GM12878 (cell line): Measurements from ENCODE around the gene ADAMTSL2. TPM values are rescaled to one million over a fixed set of nuclear protein-coding genes. Genes with fewer than 3 reads are reported as not detected.

Experiments
- ATAC-seq: fragments of 200-7000 bp; cut with Tn5 transposase; 3 replicates; pipeline ENCODE4 v1.9.1; 2020; ENCODE audit warnings: mild to moderate bottlenecking, moderate library complexity
- BruUV-seq: library from RNA; stranded (reverse); fragments of 400-500 nt; replicated peaks from 2 replicates; lab custom pipeline; 2021; lab: Mats Ljungman, UMichigan
- CTCF ChIA-PET: fragments of 300-600 bp; sonication (Branson Sonifier 250); formaldehyde crosslinking; extraction: SDS; loops from one replicate; lab custom pipeline; 2021; ENCODE audit warnings: inconsistent platforms; lab: Yijun Ruan, JAX
- POLR2A ChIA-PET: fragments of 350-600 bp; formaldehyde crosslinking; extraction: SDS; loops from one replicate; lab custom pipeline; 2021; ENCODE audit warnings: inconsistent platforms; lab: Charles Lee
- RAD21 ChIA-PET: fragments of 300-600 bp; sonication (Branson Sonifier 250); formaldehyde crosslinking; loops from one replicate; lab custom pipeline; 2023; ENCODE audit warnings: antibody characterized with exemption; ENCODE audit not compliant: unreplicated experiment; lab: Charles Lee
- SMC1A ChIA-PET: fragments of 300-600 bp; sonication (Branson Sonifier 250); formaldehyde crosslinking; loops from one replicate; lab custom pipeline; 2023; ENCODE audit not compliant: unreplicated experiment, uncharacterized antibody; lab: Charles Lee
- DNase-seq: peaks from one replicate; pipeline ENCODE4 v3.0.0-alpha.2; 2011; ENCODE audit warnings: low read depth, low spot score
- FAIRE-seq: peaks from 3 replicates; lab custom pipeline; 2011; peaks lifted over from hg19 to GRCh38; lab: Jason Lieb, UNC
- H2AFZ ChIP-seq: 2 replicates; pipeline ENCODE4 v1.6.0; 2011; ENCODE audit warnings: low read depth, low read length, control low read depth; ENCODE audit not compliant: control insufficient read depth
- H3K27ac ChIP-seq: 2 replicates; pipeline ENCODE4 v1.5.1; 2011; ENCODE audit warnings: control low read depth; ENCODE audit not compliant: control insufficient read depth, insufficient read depth
- H3K27me3 ChIP-seq, 2 experiments: replicated peaks in 1 of 2; 2 replicates each; pipeline versions ENCODE4 v1.6.0 to v1.6.1; 2011; ENCODE audit warnings: low read length in 1 of 2; ENCODE audit not compliant: control insufficient read depth in 2 of 2, insufficient read depth in 2 of 2
- H3K36me3 ChIP-seq, 2 experiments: 2 replicates each; pipeline ENCODE4 v1.5.1; 2011; ENCODE audit warnings: low read length in 1 of 2; ENCODE audit not compliant: control insufficient read depth in 2 of 2, insufficient read depth in 2 of 2
- H3K4me1 ChIP-seq: 2 replicates; pipeline ENCODE4 v1.6.1; 2011; ENCODE audit warnings: mild to moderate bottlenecking, low read length, moderate library complexity, mixed read lengths; ENCODE audit not compliant: control insufficient read depth, insufficient read depth
- H3K4me2 ChIP-seq: 2 replicates; pipeline ENCODE4 v1.6.0; 2011; ENCODE audit warnings: control low read depth; ENCODE audit not compliant: control insufficient read depth, insufficient read depth
- H3K4me3 ChIP-seq: fragments of 200-600 bp; sonication (generic); 2 replicates; pipeline ENCODE4 v1.5.1; 2016
- H3K79me2 ChIP-seq: 2 replicates; pipeline ENCODE4 v1.6.0; 2011; ENCODE audit warnings: low read length; ENCODE audit not compliant: control insufficient read depth, insufficient read depth
- H3K9ac ChIP-seq: 2 replicates; pipeline ENCODE4 v1.8.0; 2011; ENCODE audit warnings: low read length, control low read depth, mixed read lengths; ENCODE audit not compliant: control insufficient read depth, insufficient read depth
- H3K9me3 ChIP-seq: replicated peaks from 3 replicates; pipeline ENCODE4 v1.5.1; 2011; ENCODE audit warnings: mild to moderate bottlenecking, low read length; ENCODE audit not compliant: control insufficient read depth, insufficient read depth
- H4K20me1 ChIP-seq: 2 replicates; pipeline ENCODE4 v1.6.0; 2011; ENCODE audit not compliant: control insufficient read depth, insufficient read depth
- CBX5 ChIP-seq: sonication (generic); IDR thresholded peaks from 2 replicates; pipeline ENCODE4 v1.6.1; 2016; ENCODE audit warnings: low read depth, moderate library complexity, mild to moderate bottlenecking, inconsistent platforms
- HDGF ChIP-seq: fragments of 450-650 bp; IDR thresholded peaks from 2 replicates; pipeline ENCODE4 v1.6.1; 2016; ENCODE audit warnings: antibody characterized with exemption
- KDM1A ChIP-seq: fragments of 200-600 bp; sonication (generic); IDR thresholded peaks from 2 replicates; pipeline ENCODE4 v1.6.1; 2016; ENCODE audit warnings: borderline replicate concordance
- KLF5 ChIP-seq: fragments of 450-650 bp; IDR thresholded peaks from 2 replicates; pipeline ENCODE4 v1.6.1; 2014; ENCODE audit warnings: mild to moderate bottlenecking; ENCODE audit not compliant: partially characterized antibody
- MYB ChIP-seq: fragments of 150-350 bp; IDR thresholded peaks from 2 replicates; pipeline ENCODE4 v1.6.1; 2014; ENCODE audit warnings: mild to moderate bottlenecking, low read depth, low read length, borderline replicate concordance
- NFIC ChIP-seq: IDR thresholded peaks from 2 replicates; pipeline ENCODE4 v1.6.1; 2012; ENCODE audit warnings: low read depth, mild to moderate bottlenecking, inconsistent platforms, low read length, moderate library complexity
- NR2C1 ChIP-seq: fragments of 450-650 bp; IDR thresholded peaks from 2 replicates; pipeline ENCODE4 v1.6.1; 2017; ENCODE audit warnings: antibody characterized with exemption, mild to moderate bottlenecking, moderate library complexity
- SP1 ChIP-seq: IDR thresholded peaks from one replicate; pipeline ENCODE4 v1.6.1; 2011; ENCODE audit warnings: low read depth, low read length
- SREBF2 ChIP-seq: IDR thresholded peaks from 2 replicates; pipeline ENCODE4 v1.6.1; 2012; ENCODE audit warnings: mild to moderate bottlenecking, low read length
- WGBS: methylation state at CpG from one replicate; pipeline ENCODE4 v1.1.6; 2016; ENCODE audit warnings: low lambda C conversion rate; ENCODE audit not compliant: insufficient replicate concordance, insufficient coverage; ENCODE audit errors: missing lambda C conversion rate; 5-methylcytosine and 5-hydroxymethylcytosine counted together
- in situ Hi-C: fragments of 300-500 bp; cut with MboI; formaldehyde crosslinking; loops from 9 replicates; pipeline ENCODE4 v1.14.3; 2018; ENCODE audit warnings: mixed read lengths
- intact Hi-C: fragments of 100-400 bp; cut with micrococcal nuclease; formaldehyde crosslinking; loops from one replicate; pipeline ENCODE4 v1.14.2; 2022; ENCODE audit not compliant: unreplicated experiment
- polyA plus RNA-seq, 11 experiments: library from polyadenylated mRNA; depleted of rRNA in 4 of 11; unstranded in 6 of 11; stranded (reverse) in 5 of 11; fragments of >200 nt; fragmentation: Nextera tagmentation in 4 of 11; fragmentation: Illumina TruSeq in 1 of 11; extraction: Ambion mirVana in 4 of 11; extraction: Trizol in 1 of 11; gene quantifications; 1 replicate in 1 of 11; 2 replicates in 10 of 11; pipeline versions ENCODE4 v1.2.1 to v1.2.3, GENCODE V29; 2011 to 2016; ENCODE audit warnings: inconsistent platforms in 2 of 11, missing spikeins in 2 of 11, low read depth in 1 of 11
- total RNA-seq, 4 experiments: library from RNA; depleted of rRNA in 3 of 4; stranded (reverse); fragments of >200 nt in 3 of 4; fragmentation: Illumina TruSeq in 1 of 4; extraction: Trizol in 1 of 4; gene quantifications; 2 replicates each; pipeline versions ENCODE4 v1.2.1 to v1.2.3, GENCODE V29; 2013 to 2021
- TF ChIP-seq, protein P1 (sequence below): IDR thresholded peaks from 2 replicates; pipeline ENCODE4 v1.6.1; 2011; ENCODE audit warnings: low read depth, low read length, improper control_type of control experiment, borderline replicate concordance
- TF ChIP-seq, protein P2 (sequence below): fragments of 450-650 bp; IDR thresholded peaks from 2 replicates; pipeline ENCODE4 v1.6.1; 2016; ENCODE audit warnings: mild to moderate bottlenecking
- TF ChIP-seq, protein P3 (sequence below): fragments of 450-650 bp; IDR thresholded peaks from 2 replicates; pipeline ENCODE4 v1.6.1; 2018; ENCODE audit warnings: mild to moderate bottlenecking, low read depth, moderate library complexity; ENCODE audit not compliant: partially characterized antibody
- TF ChIP-seq, protein P4 (sequence below): fragments of 150-350 bp; IDR thresholded peaks from 2 replicates; pipeline ENCODE4 v1.6.1; 2016; ENCODE audit warnings: low read depth, low read length
- TF ChIP-seq, protein P5 (sequence below): IDR thresholded peaks from 2 replicates; pipeline ENCODE4 v1.6.1; 2012; ENCODE audit warnings: low read depth, low read length, improper control_type of control experiment

The ADAMTSL2 gene
- total and polyA plus RNA-seq, 10 of the 15 experiments (the other 5 are each of a cell fraction or from before 2014, with no cell fraction given) = 0.07 TPM; not detected in 9

DNA sequence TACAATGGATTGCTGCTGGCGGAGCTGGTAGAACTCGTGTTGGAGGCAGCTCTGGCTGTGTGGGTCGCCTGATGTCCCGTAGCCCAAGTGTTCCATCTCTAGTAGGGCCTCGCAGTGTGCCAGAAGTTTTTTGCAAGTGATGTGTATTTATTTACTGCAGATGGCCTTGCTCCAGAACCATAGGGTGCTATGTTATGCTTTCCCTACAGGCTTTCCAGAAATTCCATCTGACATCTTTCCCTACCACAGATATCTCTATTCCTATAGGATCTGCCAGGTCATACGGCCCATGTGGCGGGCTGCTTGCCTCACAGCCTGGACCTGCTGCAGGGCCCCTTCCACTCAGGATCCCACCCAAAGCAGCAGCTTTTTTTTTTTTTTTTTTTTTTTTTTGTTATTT, 16.9 kb downstream of the ADAMTSL2 start:
- Histone ChIP-seq H3K36me3 (no peaks in the 10 kb centered on the region), H3K27me3 (no peaks in the 10 kb centered on the region; a peak in 2 of 4 replicates), H3K4me3 (no peak overlapping the region), H3K4me2 (no peak overlapping the region), H3K9me3 (no peaks in the 10 kb centered on the region), H3K79me2 (no peaks in the 10 kb centered on the region), H3K4me1 (no peaks in the 10 kb centered on the region), H2AFZ (no peak overlapping the region), H4K20me1 (no peaks in the 10 kb centered on the region), H3K27ac (no peak overlapping the region), H3K9ac (no peak overlapping the region)
- ChIA-PET SMC1A (no interaction called here), RAD21 (no interaction called here), CTCF (no interaction called here), POLR2A (no interaction called here)
- WGBS = 47% methylated on average over 7 of the region's 7 CpGs
- in situ Hi-C loops = no loop called here
- intact Hi-C loops = no loop called here
- FAIRE-seq = no peak
- DNase-seq = no peak
- TF ChIP-seq KDM1A (no peak), NFIC (no peak), HDGF (no peak), CBX5 (no peak), SP1 (no peak), SREBF2 (no peak), KLF5 (no peak), MYB (no peak), NR2C1 (no peak)
- TF ChIP-seq, protein P1, sequence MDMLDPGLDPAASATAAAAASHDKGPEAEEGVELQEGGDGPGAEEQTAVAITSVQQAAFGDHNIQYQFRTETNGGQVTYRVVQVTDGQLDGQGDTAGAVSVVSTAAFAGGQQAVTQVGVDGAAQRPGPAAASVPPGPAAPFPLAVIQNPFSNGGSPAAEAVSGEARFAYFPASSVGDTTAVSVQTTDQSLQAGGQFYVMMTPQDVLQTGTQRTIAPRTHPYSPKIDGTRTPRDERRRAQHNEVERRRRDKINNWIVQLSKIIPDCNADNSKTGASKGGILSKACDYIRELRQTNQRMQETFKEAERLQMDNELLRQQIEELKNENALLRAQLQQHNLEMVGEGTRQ = no peak
- TF ChIP-seq, protein P2, sequence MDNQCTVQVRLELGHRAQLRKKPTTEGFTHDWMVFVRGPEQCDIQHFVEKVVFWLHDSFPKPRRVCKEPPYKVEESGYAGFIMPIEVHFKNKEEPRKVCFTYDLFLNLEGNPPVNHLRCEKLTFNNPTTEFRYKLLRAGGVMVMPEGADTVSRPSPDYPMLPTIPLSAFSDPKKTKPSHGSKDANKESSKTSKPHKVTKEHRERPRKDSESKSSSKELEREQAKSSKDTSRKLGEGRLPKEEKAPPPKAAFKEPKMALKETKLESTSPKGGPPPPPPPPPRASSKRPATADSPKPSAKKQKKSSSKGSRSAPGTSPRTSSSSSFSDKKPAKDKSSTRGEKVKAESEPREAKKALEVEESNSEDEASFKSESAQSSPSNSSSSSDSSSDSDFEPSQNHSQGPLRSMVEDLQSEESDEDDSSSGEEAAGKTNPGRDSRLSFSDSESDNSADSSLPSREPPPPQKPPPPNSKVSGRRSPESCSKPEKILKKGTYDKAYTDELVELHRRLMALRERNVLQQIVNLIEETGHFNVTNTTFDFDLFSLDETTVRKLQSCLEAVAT = no peak
- TF ChIP-seq, protein P3, sequence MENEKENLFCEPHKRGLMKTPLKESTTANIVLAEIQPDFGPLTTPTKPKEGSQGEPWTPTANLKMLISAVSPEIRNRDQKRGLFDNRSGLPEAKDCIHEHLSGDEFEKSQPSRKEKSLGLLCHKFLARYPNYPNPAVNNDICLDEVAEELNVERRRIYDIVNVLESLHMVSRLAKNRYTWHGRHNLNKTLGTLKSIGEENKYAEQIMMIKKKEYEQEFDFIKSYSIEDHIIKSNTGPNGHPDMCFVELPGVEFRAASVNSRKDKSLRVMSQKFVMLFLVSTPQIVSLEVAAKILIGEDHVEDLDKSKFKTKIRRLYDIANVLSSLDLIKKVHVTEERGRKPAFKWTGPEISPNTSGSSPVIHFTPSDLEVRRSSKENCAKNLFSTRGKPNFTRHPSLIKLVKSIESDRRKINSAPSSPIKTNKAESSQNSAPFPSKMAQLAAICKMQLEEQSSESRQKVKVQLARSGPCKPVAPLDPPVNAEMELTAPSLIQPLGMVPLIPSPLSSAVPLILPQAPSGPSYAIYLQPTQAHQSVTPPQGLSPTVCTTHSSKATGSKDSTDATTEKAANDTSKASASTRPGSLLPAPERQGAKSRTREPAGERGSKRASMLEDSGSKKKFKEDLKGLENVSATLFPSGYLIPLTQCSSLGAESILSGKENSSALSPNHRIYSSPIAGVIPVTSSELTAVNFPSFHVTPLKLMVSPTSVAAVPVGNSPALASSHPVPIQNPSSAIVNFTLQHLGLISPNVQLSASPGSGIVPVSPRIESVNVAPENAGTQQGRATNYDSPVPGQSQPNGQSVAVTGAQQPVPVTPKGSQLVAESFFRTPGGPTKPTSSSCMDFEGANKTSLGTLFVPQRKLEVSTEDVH = no peak
- TF ChIP-seq, protein P4, sequence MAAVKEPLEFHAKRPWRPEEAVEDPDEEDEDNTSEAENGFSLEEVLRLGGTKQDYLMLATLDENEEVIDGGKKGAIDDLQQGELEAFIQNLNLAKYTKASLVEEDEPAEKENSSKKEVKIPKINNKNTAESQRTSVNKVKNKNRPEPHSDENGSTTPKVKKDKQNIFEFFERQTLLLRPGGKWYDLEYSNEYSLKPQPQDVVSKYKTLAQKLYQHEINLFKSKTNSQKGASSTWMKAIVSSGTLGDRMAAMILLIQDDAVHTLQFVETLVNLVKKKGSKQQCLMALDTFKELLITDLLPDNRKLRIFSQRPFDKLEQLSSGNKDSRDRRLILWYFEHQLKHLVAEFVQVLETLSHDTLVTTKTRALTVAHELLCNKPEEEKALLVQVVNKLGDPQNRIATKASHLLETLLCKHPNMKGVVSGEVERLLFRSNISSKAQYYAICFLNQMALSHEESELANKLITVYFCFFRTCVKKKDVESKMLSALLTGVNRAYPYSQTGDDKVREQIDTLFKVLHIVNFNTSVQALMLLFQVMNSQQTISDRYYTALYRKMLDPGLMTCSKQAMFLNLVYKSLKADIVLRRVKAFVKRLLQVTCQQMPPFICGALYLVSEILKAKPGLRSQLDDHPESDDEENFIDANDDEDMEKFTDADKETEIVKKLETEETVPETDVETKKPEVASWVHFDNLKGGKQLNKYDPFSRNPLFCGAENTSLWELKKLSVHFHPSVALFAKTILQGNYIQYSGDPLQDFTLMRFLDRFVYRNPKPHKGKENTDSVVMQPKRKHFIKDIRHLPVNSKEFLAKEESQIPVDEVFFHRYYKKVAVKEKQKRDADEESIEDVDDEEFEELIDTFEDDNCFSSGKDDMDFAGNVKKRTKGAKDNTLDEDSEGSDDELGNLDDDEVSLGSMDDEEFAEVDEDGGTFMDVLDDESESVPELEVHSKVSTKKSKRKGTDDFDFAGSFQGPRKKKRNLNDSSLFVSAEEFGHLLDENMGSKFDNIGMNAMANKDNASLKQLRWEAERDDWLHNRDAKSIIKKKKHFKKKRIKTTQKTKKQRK = no peak
- TF ChIP-seq, protein P5, sequence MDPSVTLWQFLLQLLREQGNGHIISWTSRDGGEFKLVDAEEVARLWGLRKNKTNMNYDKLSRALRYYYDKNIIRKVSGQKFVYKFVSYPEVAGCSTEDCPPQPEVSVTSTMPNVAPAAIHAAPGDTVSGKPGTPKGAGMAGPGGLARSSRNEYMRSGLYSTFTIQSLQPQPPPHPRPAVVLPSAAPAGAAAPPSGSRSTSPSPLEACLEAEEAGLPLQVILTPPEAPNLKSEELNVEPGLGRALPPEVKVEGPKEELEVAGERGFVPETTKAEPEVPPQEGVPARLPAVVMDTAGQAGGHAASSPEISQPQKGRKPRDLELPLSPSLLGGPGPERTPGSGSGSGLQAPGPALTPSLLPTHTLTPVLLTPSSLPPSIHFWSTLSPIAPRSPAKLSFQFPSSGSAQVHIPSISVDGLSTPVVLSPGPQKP = no peak
- BruUV-seq = no TSS peak
- ATAC-seq = no peak
